B cell (primary cell): ENCODE measurements around the gene KLF11. TPM values are rescaled to one million over a fixed set of nuclear protein-coding genes. Genes with fewer than 3 reads are reported as not detected.

Experiments
- ATAC-seq: fragments of 200-7000 bp; cut with Tn5 transposase; one replicate; pipeline ENCODE4 v1.10.0; 2021; ENCODE audit warnings: low read depth, mild to moderate bottlenecking, moderate number of reproducible peaks, moderate library complexity
- CTCF ChIA-PET: fragments of 350-600 bp; sonication (Branson Sonifier 250); formaldehyde crosslinking; loops from one replicate; lab custom pipeline; 2021; ENCODE audit warnings: antibody characterized with exemption, inconsistent platforms; lab: Charles Lee
- POLR2A ChIA-PET: fragments of 350-600 bp; sonication (Branson Sonifier 250); formaldehyde crosslinking; loops from one replicate; lab custom pipeline; 2021; ENCODE audit warnings: antibody characterized with exemption; lab: Charles Lee
- DNase-seq: peaks from one replicate; pipeline ENCODE4 v3.0.0; 2013
- H2AFZ ChIP-seq: 2 replicates; pipeline ENCODE4 v1.6.1; 2012; ENCODE audit warnings: mild to moderate bottlenecking, low read depth, low read length; ENCODE audit not compliant: insufficient read depth, poor library complexity, severe bottlenecking
- H3K27ac ChIP-seq, 2 donors: 1 replicate in 1 of 2; 2 replicates in 1 of 2; pipeline ENCODE4 v1.5.1; 2012 to 2013; ENCODE audit warnings: low read length in 2 of 2, mild to moderate bottlenecking in 2 of 2, moderate library complexity in 1 of 2
- H3K27me3 ChIP-seq, 4 experiments: fragments of 200-600 bp in 1 of 4; sonication (generic) in 1 of 4; replicated peaks in 1 of 4; 1 replicate in 2 of 4; 2 replicates in 2 of 4; pipeline versions ENCODE4 v1.6.1 to v1.7.0; 2013 to 2016; ENCODE audit warnings: low read length in 3 of 4, mild to moderate bottlenecking in 2 of 4, mixed read lengths in 1 of 4, moderate library complexity in 1 of 4; ENCODE audit not compliant: insufficient read depth in 4 of 4, control insufficient read depth in 3 of 4; ENCODE audit errors: control extremely low read depth in 1 of 4
- H3K36me3 ChIP-seq, 2 experiments: replicated peaks in 1 of 2; 1 replicate in 1 of 2; 2 replicates in 1 of 2; pipeline versions ENCODE4 v1.6.1 to v1.7.1; 2013; ENCODE audit warnings: low read length in 1 of 2; ENCODE audit not compliant: insufficient read depth in 2 of 2, control insufficient read depth in 1 of 2; ENCODE audit errors: control extremely low read depth in 1 of 2, extremely low read depth in 1 of 2
- H3K4me1 ChIP-seq, 2 donors: fragments of 200-600 bp in 1 of 2; sonication (generic) in 1 of 2; 1 replicate in 1 of 2; 2 replicates in 1 of 2; pipeline versions ENCODE4 v1.5.1 to v1.6.1; 2013 to 2017; ENCODE audit warnings: low read length in 2 of 2; ENCODE audit not compliant: control insufficient read depth in 2 of 2, insufficient read depth in 2 of 2
- H3K4me2 ChIP-seq: replicated peaks from 2 replicates; pipeline ENCODE3; 2012; ENCODE audit warnings: mild to moderate bottlenecking, low read depth, low read length; ENCODE audit not compliant: poor library complexity, severe bottlenecking
- H3K4me3 ChIP-seq, 5 experiments: fragments of 200-600 bp in 1 of 5; sonication (generic) in 1 of 5; 1 replicate in 3 of 5; 2 replicates in 2 of 5; pipeline versions ENCODE4 v1.5.1 to v1.7.0; 2011 to 2016; ENCODE audit warnings: low read length in 4 of 5, mild to moderate bottlenecking in 4 of 5, low read depth in 2 of 5, control low read depth in 1 of 5, moderate library complexity in 1 of 5; ENCODE audit not compliant: insufficient read depth in 1 of 5; ENCODE audit errors: control extremely low read depth in 1 of 5, extremely low read depth in 1 of 5
- H3K79me2 ChIP-seq: fragments of 200-600 bp; sonication (generic); one replicate; pipeline ENCODE4 v1.6.0; 2016; ENCODE audit warnings: low read length; ENCODE audit not compliant: control insufficient read depth, insufficient read depth
- H3K9ac ChIP-seq: fragments of 200-600 bp; sonication (generic); 2 replicates; pipeline ENCODE4 v1.6.1; 2017; ENCODE audit warnings: mild to moderate bottlenecking, low read length, moderate library complexity
- H3K9me3 ChIP-seq, 3 donors: one replicate each; pipeline versions ENCODE4 v1.6.1 to v1.7.1; 2013; ENCODE audit warnings: low read length in 2 of 3; ENCODE audit not compliant: control insufficient read depth in 2 of 3, insufficient read depth in 1 of 3; ENCODE audit errors: control extremely low read depth in 1 of 3
- H4K20me1 ChIP-seq: 2 replicates; pipeline ENCODE4 v1.6.0; 2012; ENCODE audit warnings: mild to moderate bottlenecking, low read length; ENCODE audit not compliant: insufficient read depth, control insufficient read depth, poor library complexity, severe bottlenecking
- H3K27ac Mint-ChIP-seq: one replicate; pipeline ENCODE4 v1.8.0; 2021; ENCODE audit warnings: mixed read lengths
- H3K27me3 Mint-ChIP-seq: one replicate; pipeline ENCODE4 v1.8.0; 2021; ENCODE audit warnings: mixed read lengths
- H3K4me1 Mint-ChIP-seq: one replicate; pipeline ENCODE4 v1.8.0; 2021; ENCODE audit warnings: mixed read lengths
- H3K4me3 Mint-ChIP-seq: one replicate; pipeline ENCODE4 v1.8.0; 2021; ENCODE audit warnings: mixed read lengths
- H3K9me3 Mint-ChIP-seq: one replicate; pipeline ENCODE4 v1.8.0; 2022; ENCODE audit warnings: mixed read lengths; ENCODE audit not compliant: insufficient read depth
- CTCF ChIP-seq: fragments of 200-600 bp; IDR thresholded peaks from one replicate; pipeline ENCODE4 v1.8.0; 2022; ENCODE audit warnings: antibody characterized with exemption, mild to moderate bottlenecking
- EZH2 ChIP-seq: IDR thresholded peaks from 2 replicates; pipeline ENCODE4 v1.6.1; 2012; ENCODE audit warnings: borderline replicate concordance, low read depth, mild to moderate bottlenecking, moderate library complexity, low read length; ENCODE audit not compliant: insufficient read depth, poor library complexity, severe bottlenecking
- WGBS: methylation state at CpG from one replicate; pipeline ENCODE4 v1.1.5; 2013; ENCODE audit warnings: missing lambda C conversion rate; ENCODE audit not compliant: insufficient coverage; 5-methylcytosine and 5-hydroxymethylcytosine counted together
- intact Hi-C: fragments of 100-400 bp; cut with micrococcal nuclease; formaldehyde crosslinking; loops from one replicate; pipeline ENCODE4 v1.10.0; 2022
- polyA plus RNA-seq: library from polyadenylated mRNA; depleted of rRNA; stranded (reverse); fragments of >200 nt; gene quantifications from 2 replicates; pipeline ENCODE4 v1.2.3, GENCODE V29; 2012
- total RNA-seq, 2 donors: library from RNA; stranded (reverse); fragments of 120-200 nt in 1 of 2; gene quantifications; 1 replicate in 1 of 2; 2 replicates in 1 of 2; pipeline versions ENCODE4 v1.2.3 to v1.2.4, GENCODE V29; 2013 to 2022

KLF11 gene
- total and polyA plus RNA-seq, 2 donors (not counting 1 experiment from before 2014, with no cell fraction given): 20.8 to 48.4 TPM

- no peak for ATAC-seq
- H3K4me1 ChIP-seq: peaks cover 12 to 18% of the 10 kb centered on the region in 2 donors
- 97% methylated on average over 7 of the region's 7 CpGs for WGBS
Observed at GRCh38 chr2:10046931-10047330, 3.6 kb downstream of the KLF11 start.

More at GRCh38 chr2:10046931-10047330, 3.6 kb downstream of the KLF11 start:
- H3K27ac Mint-ChIP-seq: no peak overlapping the region
- H3K9ac ChIP-seq: no peak overlapping the region
- intact Hi-C loops: loop anchor here (10.0 kb wide), 2 partner anchors 1108 to 1212 kb away; partner anchors contain the start of genes KIDINS220 and SLC66A3
- peaks cover 0 to 16% (median 0%) of the 10 kb centered on the region in 3 donors for H3K9me3 ChIP-seq
- H3K9me3 Mint-ChIP-seq: no peaks in the 10 kb centered on the region
- POLR2A ChIA-PET: interaction anchor here (1.4 kb wide), 1 partner anchor 63 kb away, joined by 4 read pairs; no protein-coding TSS in a partner anchor
- H3K4me2 ChIP-seq: no peak overlapping the region
- H4K20me1 ChIP-seq: peaks cover 23% of the 10 kb centered on the region
- no peak overlapping the region for H3K27ac ChIP-seq
- CTCF ChIA-PET: interaction anchor here (0.8 to 12.6 kb wide), 12 partner anchors 10 to 247 kb away, joined by 3 to 319 read pairs (median 9); no protein-coding TSS in a partner anchor
- no peak overlapping the region for H3K4me3 Mint-ChIP-seq
- H3K27me3 ChIP-seq: no peaks in the 10 kb centered on the region
- no peak overlapping the region for H2AFZ ChIP-seq
- H3K36me3 ChIP-seq: peaks cover 0 to 42% of the 10 kb centered on the region in 2 experiments
- no peak overlapping the region for H3K4me3 ChIP-seq
- peaks cover 11% of the 10 kb centered on the region for H3K79me2 ChIP-seq
- no peaks in the 10 kb centered on the region for H3K27me3 Mint-ChIP-seq
- TF ChIP-seq CTCF (no peak), EZH2 (no peak)
- no peak for DNase-seq
- peaks cover 21% of the 10 kb centered on the region for H3K4me1 Mint-ChIP-seq
